Natural killer cell (primary cell): Measurements from ENCODE around the gene RASSF4. TPM values are rescaled to one million over a fixed set of nuclear protein-coding genes. Genes with fewer than 3 reads are reported as not detected.

Experiments used
- ATAC-seq, 3 donors: fragments of 150-1000 bp in 2 of 3; fragments of 200-7000 bp in 1 of 3; cut with Tn5 transposase; 1 replicate in 1 of 3; 2 replicates in 2 of 3; pipeline ENCODE4 v1.10.0; 2021; ENCODE audit warnings: mild to moderate bottlenecking in 2 of 3, moderate library complexity in 2 of 3
- DNase-seq, 2 donors: peaks; one replicate each; pipeline versions ENCODE4 v3.0.0 to v3.0.0-alpha.2; 2013 to 2021; ENCODE audit warnings: mixed read lengths in 1 of 2
- H3K27ac ChIP-seq: one replicate; pipeline ENCODE4 v1.5.1; 2013; ENCODE audit warnings: mild to moderate bottlenecking, low read length
- H3K27me3 ChIP-seq: one replicate; pipeline ENCODE4 v1.6.1; 2013; ENCODE audit warnings: low read length; ENCODE audit not compliant: control insufficient read depth, insufficient read depth
- H3K36me3 ChIP-seq: one replicate; pipeline ENCODE4 v1.6.1; 2013; ENCODE audit warnings: low read length; ENCODE audit not compliant: control insufficient read depth, insufficient read depth
- H3K4me1 ChIP-seq: one replicate; pipeline ENCODE4 v1.6.1; 2013; ENCODE audit warnings: low read length; ENCODE audit not compliant: control insufficient read depth, insufficient read depth
- H3K4me3 ChIP-seq: one replicate; pipeline ENCODE4 v1.5.1; 2013; ENCODE audit warnings: low read length
- H3K9me3 ChIP-seq: one replicate; pipeline ENCODE4 v1.6.1; 2013; ENCODE audit warnings: low read length; ENCODE audit not compliant: control insufficient read depth, insufficient read depth
- H3K27ac Mint-ChIP-seq, 2 donors: one replicate each; pipeline ENCODE4 v1.8.0; 2022; ENCODE audit warnings: mild to moderate bottlenecking in 2 of 2, mixed read lengths in 2 of 2, moderate library complexity in 1 of 2
- H3K27me3 Mint-ChIP-seq, 2 donors: one replicate each; pipeline ENCODE4 v1.8.0; 2022; ENCODE audit warnings: low read depth in 2 of 2, mixed read lengths in 2 of 2
- H3K36me3 Mint-ChIP-seq: one replicate; pipeline ENCODE4 v1.8.0; 2022; ENCODE audit warnings: mixed read lengths
- H3K4me1 Mint-ChIP-seq, 2 donors: one replicate each; pipeline ENCODE4 v1.8.0; 2022; ENCODE audit warnings: mixed read lengths in 2 of 2
- H3K4me3 Mint-ChIP-seq: one replicate; pipeline ENCODE4 v1.8.0; 2022; ENCODE audit warnings: mild to moderate bottlenecking, moderate library complexity, mixed read lengths
- H3K9me3 Mint-ChIP-seq, 2 donors: one replicate each; pipeline ENCODE4 v1.8.0; 2022; ENCODE audit warnings: mixed read lengths in 2 of 2
- CTCF ChIP-seq: fragments of 200-600 bp; IDR thresholded peaks from one replicate; pipeline ENCODE4 v1.8.0; 2022; ENCODE audit warnings: antibody characterized with exemption
- WGBS: methylation state at CpG from one replicate; pipeline ENCODE4 v1.1.7; 2013; ENCODE audit warnings: missing lambda C conversion rate; ENCODE audit not compliant: insufficient coverage; 5-methylcytosine and 5-hydroxymethylcytosine counted together
- intact Hi-C: fragments of 100-400 bp; cut with micrococcal nuclease; formaldehyde crosslinking; loops from one replicate; pipeline ENCODE4 v1.14.2; 2022
- total RNA-seq, 4 donors: library from RNA; stranded (reverse); fragments of 120-200 nt in 1 of 4; gene quantifications; one replicate each; pipeline versions ENCODE4 v1.2.3 to v1.2.4, GENCODE V29; 2013 to 2022

Gene RASSF4
- total RNA-seq: 100 to 1,000 TPM in 2 of 3 donors, 10 to 100 TPM in 1; 99.8 to 116 (median 104) TPM
- 48.0 TPM for total RNA-seq (2013)

GRCh38 chr10:44959247-44960087 is at the start of gene RASSF4:
TSS of gene RASSF4 (plus strand) at chr10:44959802. CDS start at chr10:44970203, 10,401 bp downstream.
- TF ChIP-seq CTCF: no peak
- Histone ChIP-seq H3K4me1 (peaks cover 54% of the 10 kb centered on the region), H3K4me3 (peak within 1 kb of the TSS; percentile 88), H3K36me3 (peaks cover 4% of the 10 kb centered on the region), H3K27me3 (no peaks in the 10 kb centered on the region), H3K9me3 (no peaks in the 10 kb centered on the region), H3K27ac (peak within 1 kb of the TSS; percentile 62)
- WGBS: 1% methylated on average over 73 of the region's 74 CpGs
- Mint-ChIP-seq H3K4me1 (peaks cover 55 to 82% of the 10 kb centered on the region in 2 donors), H3K36me3 (no peaks in the 10 kb centered on the region), H3K9me3 (no peaks in the 10 kb centered on the region), H3K4me3 (peak within 1 kb of the TSS; percentile 95), H3K27ac (peak within 1 kb of the TSS; percentile 71 to 76), H3K27me3 (no peaks in the 10 kb centered on the region)
- intact Hi-C loops: loop anchor here (2.0 kb wide), 1 partner anchor 15 kb away; no protein-coding TSS in a partner anchor
- ATAC-seq (peak; percentile 98 to 99 (median 99)), DNase-seq (peak; percentile 86 to 92)

GRCh38 chr10:44909910-44910309 is 49.7 kb upstream of the RASSF4 start:
- Mint-ChIP-seq H3K4me1 (peaks cover 10 to 12% of the 10 kb centered on the region in 2 donors), H3K9me3 (no peaks in the 10 kb centered on the region), H3K4me3 (no peak overlapping the region), H3K36me3 (no peaks in the 10 kb centered on the region), H3K27me3 (no peaks in the 10 kb centered on the region), H3K27ac (no peak overlapping the region)
- WGBS: 90% methylated on average over 1 of the region's 1 CpG
- Histone ChIP-seq H3K27me3 (no peaks in the 10 kb centered on the region), H3K4me3 (no peak overlapping the region), H3K9me3 (no peaks in the 10 kb centered on the region), H3K36me3 (no peaks in the 10 kb centered on the region), H3K4me1 (peaks cover 14% of the 10 kb centered on the region), H3K27ac (no peak overlapping the region)
- DNase-seq (no peak), ATAC-seq (no peak)
- intact Hi-C loops: no loop called here
- no peak for TF ChIP-seq CTCF

- Histone ChIP-seq H3K27ac (no peak overlapping the region), H3K9me3 (no peaks in the 10 kb centered on the region), H3K4me3 (no peak overlapping the region), H3K36me3 (no peaks in the 10 kb centered on the region), H3K27me3 (no peaks in the 10 kb centered on the region), H3K4me1 (peaks cover 14% of the 10 kb centered on the region)
- DNase-seq (no peak), ATAC-seq (no peak)
- 95% methylated on average over 6 of the region's 7 CpGs for WGBS
- H3K27ac Mint-ChIP-seq: no peak overlapping the region
- no peaks in the 10 kb centered on the region for H3K9me3 Mint-ChIP-seq
- no peak overlapping the region for H3K4me3 Mint-ChIP-seq
- intact Hi-C loops: no loop called here
- no peaks in the 10 kb centered on the region for H3K36me3 Mint-ChIP-seq
- TF ChIP-seq CTCF: no peak
- no peaks in the 10 kb centered on the region for H3K27me3 Mint-ChIP-seq
- H3K4me1 Mint-ChIP-seq: peaks cover 10 to 12% of the 10 kb centered on the region in 2 donors
Measured at GRCh38 chr10:44910602-44911001, 49.0 kb upstream of the RASSF4 start.
